ENCODE results near the gene POLR2I.

Gene POLR2I

GRCh38 chr19:36151144-36152018, 36.7 kb upstream of the POLR2I start:
- no peak for DNase-seq (ENCODE audit: low read depth)
- no peak for TF ChIP-seq CTCF (conservative IDR thresholded peaks at IDR 0.05; ENCODE audit: control insufficient read depth, insufficient read depth, low read depth, low read length)
- peak overlapping the region; percentile 50 for H3K4me3 ChIP-seq (ENCODE audit: control insufficient read depth, low read depth, low read length)

- TF ChIP-seq CTCF (conservative IDR thresholded peaks at IDR 0.05; ENCODE audit: control insufficient read depth, insufficient read depth, low read depth, low read length): no peak
- no peak overlapping the region for H3K4me3 ChIP-seq (ENCODE audit: control insufficient read depth, low read depth, low read length)
- no peak for DNase-seq (ENCODE audit: low read depth)
Measured at GRCh38 chr19:36150586-36150985, 35.9 kb upstream of the POLR2I start.

GRCh38 chr19:36149673-36150406, 35.2 kb upstream of the POLR2I start:
- TF ChIP-seq CTCF (conservative IDR thresholded peaks at IDR 0.05; ENCODE audit: control insufficient read depth, insufficient read depth, low read depth, low read length): no peak
- no peak overlapping the region for H3K4me3 ChIP-seq (ENCODE audit: control insufficient read depth, low read depth, low read length)
- DNase-seq (ENCODE audit: low read depth): no peak

GRCh38 chr19:36144624-36145023, 29.9 kb upstream of the POLR2I start:
- TF ChIP-seq CTCF (conservative IDR thresholded peaks at IDR 0.05; ENCODE audit: control insufficient read depth, insufficient read depth, low read depth, low read length): no peak
- no peak overlapping the region for H3K4me3 ChIP-seq (ENCODE audit: control insufficient read depth, low read depth, low read length)
- DNase-seq (ENCODE audit: low read depth): no peak

- no peak for TF ChIP-seq CTCF (conservative IDR thresholded peaks at IDR 0.05; ENCODE audit: control insufficient read depth, insufficient read depth, low read depth, low read length)
- H3K4me3 ChIP-seq (ENCODE audit: control insufficient read depth, low read depth, low read length): no peak overlapping the region
- no peak for DNase-seq (ENCODE audit: low read depth)
Measured at GRCh38 chr19:36142496-36142895, 27.8 kb upstream of the POLR2I start.

GRCh38 chr19:36142046-36142445, 27.4 kb upstream of the POLR2I start:
- no peak overlapping the region for H3K4me3 ChIP-seq (ENCODE audit: control insufficient read depth, low read depth, low read length)
- DNase-seq (ENCODE audit: low read depth): no peak
- TF ChIP-seq CTCF (conservative IDR thresholded peaks at IDR 0.05; ENCODE audit: control insufficient read depth, insufficient read depth, low read depth, low read length): no peak

Measured in fibroblast of mammary gland (primary cell).